NK-92 (cell line): ENCODE measurements around the gene RASA1.
"Not testable (repeated sequence)": the region's sequence is repeated elsewhere in the genome, so short reads cannot be mapped to it uniquely, and the experiment has no call there.

ENCODE experiments used
- DNase-seq: peaks from one replicate; lab custom pipeline; 2025; ENCODE audit not compliant: unreplicated experiment; lab: John Stamatoyannopoulos, UW

RASA1 gene

DNA sequence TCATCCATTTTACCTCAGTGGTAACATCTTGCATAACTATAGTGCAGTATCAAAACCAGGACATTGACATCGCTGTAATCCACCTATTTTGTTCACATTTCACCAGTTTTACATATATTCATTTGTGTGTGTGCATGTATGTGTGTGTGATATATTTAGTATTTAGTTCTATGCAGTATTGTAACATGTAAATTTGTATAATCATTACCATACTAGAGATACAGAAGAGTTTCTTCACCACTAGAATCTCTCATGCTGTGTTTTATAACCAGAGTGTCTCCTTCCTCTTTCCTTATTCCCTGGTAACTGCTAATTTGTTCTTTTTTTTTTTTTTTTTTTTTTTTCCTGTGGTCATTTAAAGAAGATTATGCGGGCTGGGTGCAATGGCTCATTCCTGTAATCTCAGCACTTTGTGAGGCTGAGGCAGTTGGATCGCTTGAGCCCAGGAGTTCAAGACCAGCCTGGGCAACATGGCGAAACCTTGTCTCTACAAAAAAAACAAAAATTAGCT, 11.0 kb downstream of the RASA1 start:
- no peak for DNase-seq

DNA sequence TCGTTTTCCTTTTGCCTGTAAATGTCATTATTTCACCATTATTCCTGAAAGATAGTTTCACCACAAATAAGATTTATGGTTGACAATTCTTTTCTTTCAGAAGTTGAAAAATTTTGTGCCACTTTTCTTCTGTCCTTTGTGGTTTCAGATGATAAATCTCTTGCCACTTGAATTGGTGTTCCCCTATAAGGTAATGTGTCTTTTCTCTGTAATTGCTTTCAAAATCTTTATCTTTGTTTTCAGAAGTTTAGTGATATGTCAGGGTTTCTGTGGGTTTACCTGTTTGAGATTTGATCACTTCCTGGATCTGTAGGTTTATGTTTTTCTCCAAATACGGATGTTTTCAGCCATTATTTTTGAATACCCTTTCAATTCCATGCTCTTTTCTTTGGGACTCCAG, 14.6 kb downstream of the RASA1 start:
- no peak for DNase-seq

DNA sequence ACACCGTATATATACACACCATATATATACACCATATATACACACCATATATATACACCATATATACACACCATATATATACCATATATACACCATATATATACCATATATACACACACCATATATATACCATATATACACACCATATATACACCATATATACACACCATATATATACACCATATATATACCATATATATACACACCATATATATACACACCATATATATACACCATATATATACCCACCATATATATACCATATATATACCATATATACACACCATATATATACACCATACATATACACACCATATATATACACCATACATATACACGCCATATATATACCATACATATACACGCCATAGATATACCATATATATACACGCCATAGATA, 19.6 kb downstream of the RASA1 start:
- not testable (repeated sequence) for DNase-seq

DNA sequence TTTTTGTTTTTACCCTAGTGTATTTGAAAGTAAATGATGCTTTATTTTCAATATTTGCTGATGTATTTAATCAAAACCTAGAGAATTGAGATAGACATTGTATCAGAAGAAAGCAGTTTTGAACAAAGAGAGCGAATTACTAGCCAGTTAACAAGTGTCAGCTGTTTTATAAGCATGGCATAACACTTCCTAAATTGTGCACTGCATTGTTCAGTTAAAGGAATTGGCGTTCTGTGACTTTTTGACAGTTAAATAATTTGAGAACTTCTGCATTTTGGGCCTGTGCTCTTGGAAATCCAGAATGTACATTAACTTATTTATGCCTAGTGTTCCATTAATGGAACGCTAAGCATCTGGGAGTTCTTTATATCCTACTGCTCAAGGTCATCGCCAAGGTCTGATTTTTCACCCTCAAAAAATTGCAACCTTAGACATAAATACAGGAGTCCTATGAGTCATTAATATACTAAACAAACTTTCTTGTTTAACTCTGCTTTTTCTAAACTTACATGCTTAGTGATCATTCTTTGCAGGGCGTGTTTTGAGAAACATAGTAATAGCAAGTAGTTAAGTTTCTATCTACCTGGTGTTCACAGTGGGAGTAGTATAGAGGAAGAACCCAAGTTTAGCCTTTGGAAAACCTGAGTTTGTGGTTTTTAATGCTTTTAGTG, 31.1 kb downstream of the RASA1 start:
- no peak for DNase-seq

DNA sequence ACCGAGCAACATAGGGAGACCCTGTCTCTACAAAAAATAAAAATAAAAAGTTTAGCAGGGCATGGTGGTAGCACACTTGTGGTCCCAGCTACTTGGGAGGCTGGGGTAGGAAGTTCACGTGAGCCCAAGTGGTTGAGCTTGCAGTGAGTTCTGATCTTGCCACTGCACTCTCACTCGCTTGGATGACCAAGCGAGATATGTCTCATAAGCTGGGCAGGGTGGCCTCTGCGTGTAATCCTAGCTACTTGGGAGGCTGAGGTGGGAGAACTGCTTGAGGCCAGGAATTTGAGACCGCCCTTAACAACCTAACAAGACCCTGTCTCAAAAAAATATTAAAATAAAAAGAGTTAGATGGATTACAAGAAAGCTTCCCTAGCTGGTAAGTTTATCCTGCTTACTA, 32.5 kb downstream of the RASA1 start:
- no peak for DNase-seq

DNA sequence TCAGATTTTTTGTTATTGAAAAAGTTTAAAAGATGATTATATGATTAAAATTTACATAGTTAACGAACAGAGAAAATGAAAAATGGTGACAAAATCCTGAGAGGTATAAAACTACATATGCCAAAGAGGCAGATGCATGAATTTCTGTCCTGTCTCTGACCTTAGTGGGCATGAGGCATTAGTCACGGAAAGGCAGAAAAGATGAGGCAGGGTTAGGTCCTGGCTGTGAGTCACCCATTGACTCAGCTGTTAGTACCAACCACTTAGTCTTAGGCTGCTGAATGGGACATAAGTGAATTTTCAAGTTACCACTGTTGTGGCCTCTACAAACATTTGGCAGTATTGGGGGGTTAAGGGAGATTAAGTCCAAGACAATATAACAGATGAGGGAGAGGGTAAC, 33.1 kb downstream of the RASA1 start:
- DNase-seq: no peak

DNA sequence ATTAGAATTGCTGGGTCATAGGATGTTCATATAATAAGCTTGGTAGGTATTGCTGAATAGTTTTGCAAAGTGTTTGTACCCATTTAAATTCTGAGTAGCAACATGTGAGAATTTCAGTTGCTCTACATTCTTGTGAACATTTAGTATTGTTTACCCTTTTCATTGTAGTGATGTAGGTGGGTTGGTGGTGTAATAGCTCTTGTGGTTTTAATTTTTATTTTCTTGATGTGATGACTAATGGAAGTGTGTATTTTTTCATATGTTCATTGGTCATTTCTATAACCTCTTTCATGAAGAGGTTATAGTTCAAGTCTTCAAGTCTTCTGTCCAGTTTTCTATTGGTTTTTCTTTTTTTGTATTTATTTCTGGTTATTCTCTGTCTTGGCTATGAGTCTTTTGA, 34.4 kb downstream of the RASA1 start:
- DNase-seq: no peak

DNA sequence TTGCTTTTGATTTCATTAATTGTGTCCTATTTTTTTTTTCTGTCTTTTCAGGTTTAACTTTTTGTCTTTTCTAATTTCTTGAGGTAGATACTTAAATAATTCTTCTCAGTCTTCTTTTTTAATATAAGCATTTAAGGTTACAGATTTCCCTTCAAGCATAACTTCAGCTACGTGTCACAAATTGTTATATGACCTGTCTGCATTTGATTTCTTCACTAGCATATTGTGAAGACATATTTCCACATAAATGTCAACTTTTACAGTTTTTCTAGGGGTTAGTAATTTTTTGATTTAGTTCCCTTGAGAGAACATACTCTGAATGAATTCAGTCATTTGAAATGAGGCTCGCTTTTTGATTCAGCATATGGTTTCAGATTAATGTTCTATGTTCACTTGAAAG, 35.6 kb downstream of the RASA1 start:
- DNase-seq: no peak

DNA sequence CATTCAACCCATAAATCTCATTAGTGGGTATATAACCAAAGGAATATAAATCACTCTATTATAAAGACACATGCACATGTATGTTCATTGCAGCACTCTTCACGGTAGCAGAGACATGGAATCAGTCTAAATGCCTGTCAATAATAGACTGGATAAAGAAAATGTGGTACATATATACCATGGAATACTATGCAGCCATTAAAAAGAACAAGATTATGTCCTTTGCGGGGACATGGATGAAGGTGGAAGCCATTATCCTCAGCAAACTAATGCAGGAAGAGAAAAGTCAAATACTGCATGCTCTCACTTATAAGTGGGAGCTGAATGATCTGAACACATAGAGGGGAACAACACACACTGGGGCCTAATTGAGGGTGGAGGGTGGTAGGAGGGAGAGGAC, 38.4 kb downstream of the RASA1 start:
- not testable (repeated sequence) for DNase-seq

DNA sequence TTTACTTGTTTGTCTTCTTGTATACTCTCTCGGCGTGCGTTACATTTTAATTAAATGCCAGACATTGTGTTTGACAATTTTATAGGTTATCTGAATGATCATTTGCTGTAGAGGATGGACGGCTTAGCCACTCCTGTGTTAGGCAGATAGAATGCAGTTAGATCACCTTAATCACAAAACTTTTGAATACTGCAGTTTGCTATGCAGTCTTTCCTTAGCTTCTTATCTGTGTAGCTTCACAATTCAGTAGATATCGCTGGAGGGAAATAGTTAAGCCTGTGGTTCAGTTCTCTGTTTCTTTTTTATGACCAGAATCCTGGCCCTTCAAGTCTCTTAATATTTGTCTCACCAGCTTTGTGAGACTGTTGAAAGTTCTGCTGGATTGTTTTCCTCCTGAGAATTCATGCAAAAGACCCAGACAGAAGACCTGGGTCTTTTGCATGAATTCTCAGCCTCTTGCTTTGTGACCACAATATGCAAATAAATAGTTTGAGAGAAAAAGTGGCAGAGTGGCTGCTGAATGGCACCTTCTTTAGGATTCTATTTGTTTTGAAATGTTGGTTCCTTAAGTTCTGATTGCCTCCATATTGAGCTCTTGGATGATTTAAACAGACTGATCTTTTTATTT, 40.2 kb downstream of the RASA1 start:
- no peak for DNase-seq

DNA sequence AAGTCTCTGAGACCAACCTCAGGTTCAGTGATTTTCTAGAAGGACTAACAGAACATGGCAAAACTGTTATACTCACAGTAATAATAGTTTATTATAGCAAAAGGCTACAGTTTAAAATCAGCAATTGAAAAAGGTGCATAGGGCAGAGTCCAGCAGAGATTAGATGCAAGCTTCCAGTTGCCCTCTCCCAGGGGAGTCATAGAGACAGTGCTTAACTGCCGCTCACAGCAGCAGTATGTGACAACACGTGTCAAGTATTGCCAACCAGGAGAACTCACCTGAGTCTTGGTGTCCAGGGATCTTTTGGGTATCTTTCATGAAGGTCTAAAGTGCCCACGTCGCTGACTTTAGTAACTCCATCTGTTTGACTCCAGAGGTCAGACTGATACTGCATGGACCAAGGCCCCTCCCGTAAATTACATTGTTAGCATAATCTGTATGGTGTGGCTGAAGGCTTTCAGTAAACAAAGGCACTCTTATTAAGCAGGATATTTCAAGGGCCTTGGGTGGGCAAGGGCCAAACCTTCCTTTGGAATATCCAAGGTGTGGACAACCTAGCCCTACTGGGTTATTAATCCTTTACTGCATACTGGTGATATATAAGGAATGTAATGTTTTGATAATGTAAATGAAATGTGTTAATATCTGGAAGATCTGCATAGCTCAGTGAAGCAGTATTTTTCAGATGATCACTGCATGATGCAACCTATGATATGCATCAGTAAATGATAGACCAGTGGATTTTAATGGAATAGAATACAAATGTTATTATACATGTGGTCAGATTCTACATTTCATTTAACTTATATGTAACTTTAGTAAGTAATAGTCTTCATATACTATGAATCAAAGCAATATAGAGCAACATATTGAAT, 44.0 kb downstream of the RASA1 start:
- no peak for DNase-seq

DNA sequence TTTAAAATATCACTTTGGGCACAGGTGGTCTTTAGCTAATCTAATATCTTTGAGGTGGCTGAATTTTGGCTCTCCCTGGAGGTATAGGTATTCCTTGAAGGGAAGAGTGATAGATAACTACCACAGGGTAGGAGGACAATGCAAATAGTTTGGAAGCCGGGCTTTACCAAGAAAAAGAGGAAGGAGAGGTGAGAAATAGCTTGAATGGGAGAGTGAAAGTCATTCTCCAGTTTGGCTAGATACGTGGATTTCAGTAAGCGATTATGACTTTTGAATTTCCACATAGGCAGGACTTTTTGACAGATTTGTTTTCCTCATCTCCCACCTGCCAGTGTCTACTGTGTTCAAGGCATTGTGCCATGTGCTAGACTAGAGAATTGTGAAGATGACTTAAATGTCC, 45.5 kb downstream of the RASA1 start:
- DNase-seq: no peak

DNA sequence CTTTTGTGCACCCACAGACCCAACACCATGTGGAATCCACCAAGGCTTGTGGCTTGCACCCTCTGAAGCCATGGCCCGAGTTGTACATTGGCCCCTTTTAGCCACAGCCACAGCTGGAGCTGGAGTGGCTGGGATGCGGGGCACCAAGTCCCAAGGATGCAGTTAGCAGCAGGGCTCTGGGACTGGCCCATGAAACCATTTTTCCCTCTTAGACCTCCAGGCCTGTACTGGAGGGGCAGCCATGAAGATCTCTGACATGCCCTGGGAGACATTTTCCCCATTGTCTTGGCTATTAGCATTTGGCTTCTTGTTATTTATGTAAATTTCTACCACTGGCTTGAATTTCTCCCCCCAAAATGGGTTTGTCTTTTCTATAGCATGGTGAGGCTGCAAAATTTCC, 51.8 kb downstream of the RASA1 start:
- no peak for DNase-seq

DNA sequence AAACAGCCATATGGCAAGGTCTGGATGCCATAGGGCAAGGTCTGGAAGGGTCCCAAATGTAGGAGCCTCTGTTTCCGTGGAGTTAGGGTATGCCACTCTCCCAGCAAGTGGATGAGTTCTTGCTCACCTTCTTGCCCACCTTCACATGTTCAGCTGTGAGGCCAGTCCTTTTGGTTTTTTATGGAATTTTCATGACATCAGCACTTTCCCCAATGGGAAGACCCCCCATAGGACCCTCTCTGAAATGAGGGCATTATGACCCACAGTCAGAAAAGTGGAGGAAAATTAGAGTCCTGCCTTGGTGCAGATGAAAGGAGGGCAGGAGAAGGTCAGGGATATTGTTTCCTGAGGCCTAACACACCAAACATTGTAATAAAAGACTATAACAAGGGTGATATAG, 53.9 kb downstream of the RASA1 start:
- no peak for DNase-seq

DNA sequence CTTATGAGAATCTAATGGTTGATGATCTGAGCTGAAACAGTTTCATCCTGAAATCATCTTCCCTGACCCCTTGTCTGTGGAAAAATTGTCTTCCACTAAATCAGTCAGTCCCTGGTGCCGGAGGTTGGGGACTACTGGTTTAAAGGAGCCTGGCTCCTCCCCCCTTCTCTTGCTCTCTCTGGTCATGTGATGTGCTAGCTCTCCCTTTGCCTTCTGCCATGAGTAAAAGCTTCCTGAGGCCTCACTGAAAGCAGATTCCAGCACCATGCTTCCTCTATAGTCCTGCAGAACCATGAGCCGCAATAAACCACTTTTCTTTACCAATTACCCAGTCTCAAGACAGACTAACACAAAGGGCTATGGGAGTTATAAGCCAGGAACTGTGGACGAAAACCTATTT, 54.7 kb downstream of the RASA1 start:
- no peak for DNase-seq

DNA sequence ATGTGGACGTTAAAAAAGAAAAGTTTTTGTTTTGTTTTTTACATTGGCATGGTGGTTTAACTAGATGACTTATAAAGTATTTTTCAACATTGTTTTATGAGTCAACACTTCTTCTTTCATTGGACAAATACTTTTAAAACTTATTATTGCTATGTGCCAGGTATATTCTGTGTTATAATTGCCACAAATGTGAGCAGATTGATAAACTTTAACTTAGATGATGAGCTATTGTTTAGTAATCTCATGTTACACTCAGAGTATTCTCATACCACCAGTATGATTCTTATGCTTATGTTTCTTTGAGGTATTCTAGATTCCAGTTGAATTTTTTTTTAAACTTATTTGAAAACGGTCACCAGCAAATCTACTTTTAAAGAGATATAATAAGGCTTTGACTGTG, 60.3 kb downstream of the RASA1 start:
- DNase-seq: no peak

DNA sequence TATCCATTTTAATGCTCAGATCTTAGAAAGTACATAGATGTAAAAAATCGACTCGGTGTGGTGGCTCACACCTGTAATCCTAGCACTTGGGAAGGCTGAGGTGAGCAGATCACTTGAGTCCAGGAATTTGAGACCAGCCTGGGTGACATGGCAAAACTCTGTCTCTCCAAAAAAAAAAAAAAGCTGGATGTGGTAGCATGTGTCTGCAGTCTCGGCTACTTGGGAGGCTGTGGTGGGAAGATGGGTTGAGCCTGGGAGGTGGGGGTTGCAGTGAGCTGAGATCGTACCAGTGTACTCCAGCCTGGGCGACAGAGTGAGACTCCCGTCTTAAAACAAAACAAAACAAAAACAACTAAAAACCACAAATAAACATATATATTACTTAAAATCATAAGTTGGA, 61.4 kb downstream of the RASA1 start:
- no peak for DNase-seq

DNA sequence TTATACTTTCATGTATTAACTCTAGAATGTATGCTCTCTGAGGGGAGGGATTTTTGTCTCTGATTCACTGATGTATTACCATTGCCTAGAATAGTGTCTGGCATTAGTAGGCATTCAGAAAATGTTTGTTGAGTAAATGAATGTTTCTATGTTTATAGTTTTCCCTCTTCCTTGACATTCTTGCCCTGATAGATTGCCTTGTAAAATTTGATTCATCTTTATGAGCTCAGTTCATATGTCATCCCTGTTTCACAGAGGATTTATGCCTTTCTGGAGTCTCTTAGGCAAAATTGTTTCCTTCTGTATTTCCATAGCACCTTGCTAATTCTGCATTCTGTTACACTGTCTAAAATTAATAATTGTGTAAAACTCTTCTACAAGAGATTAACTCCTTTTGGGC, 72.3 kb downstream of the RASA1 start:
- no peak for DNase-seq

DNA sequence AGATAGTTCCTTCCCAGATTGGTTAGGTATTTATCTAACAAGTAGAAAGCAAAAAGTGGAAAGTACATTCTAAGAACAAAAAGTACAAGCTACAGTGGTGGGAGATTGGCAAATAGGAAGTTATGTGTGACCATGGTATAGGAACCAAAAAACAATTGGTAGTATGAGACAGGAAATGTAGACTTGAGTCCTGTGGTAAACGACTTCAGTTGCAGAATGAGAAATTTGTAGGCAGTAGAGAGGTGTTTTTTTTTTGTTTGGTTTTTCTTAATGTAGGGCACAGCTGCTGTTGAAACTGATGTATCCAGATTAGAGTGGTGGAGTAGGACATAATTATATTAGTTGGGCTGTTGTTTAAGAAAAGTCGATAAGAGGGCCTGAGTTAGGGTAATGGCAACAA, 73.0 kb downstream of the RASA1 start:
- DNase-seq: no peak

DNA sequence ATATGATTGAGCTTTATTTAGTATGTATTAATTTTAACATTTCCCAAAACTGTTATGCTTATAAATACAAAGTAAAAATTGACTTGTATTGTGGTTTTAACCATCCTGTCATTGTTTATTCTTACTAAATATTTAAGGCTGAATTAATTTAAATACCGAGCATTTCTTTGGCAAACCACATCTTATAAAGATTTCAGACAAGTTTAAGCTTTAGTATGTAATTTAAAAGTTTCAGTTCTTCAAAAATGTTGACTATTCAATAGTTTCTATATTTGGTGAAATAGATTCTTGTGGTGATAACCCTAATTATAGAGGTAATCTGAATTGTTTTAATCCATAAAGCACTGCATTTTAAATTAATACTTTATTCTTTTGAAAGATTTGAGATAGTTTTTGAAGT, 79.6 kb downstream of the RASA1 start:
- no peak for DNase-seq

DNA sequence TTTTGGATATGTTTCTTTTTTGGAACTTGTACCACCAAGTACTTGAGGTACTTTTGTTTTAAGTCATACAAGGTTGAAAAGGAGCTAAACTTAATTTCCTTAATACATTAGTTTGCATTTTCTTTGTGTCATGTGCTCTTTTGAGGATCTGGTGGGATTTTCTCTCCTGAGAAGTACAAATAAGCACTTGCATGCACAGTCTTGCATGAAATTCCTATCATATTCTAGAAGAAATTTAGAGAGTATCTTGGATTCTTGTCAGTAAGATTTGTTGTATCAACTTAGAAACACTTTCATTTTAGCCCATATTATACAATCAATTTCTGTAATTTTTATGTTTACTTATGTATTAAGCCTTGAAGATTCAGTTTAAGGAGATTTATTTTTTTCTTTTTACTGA, 80.2 kb downstream of the RASA1 start:
- no peak for DNase-seq

DNA sequence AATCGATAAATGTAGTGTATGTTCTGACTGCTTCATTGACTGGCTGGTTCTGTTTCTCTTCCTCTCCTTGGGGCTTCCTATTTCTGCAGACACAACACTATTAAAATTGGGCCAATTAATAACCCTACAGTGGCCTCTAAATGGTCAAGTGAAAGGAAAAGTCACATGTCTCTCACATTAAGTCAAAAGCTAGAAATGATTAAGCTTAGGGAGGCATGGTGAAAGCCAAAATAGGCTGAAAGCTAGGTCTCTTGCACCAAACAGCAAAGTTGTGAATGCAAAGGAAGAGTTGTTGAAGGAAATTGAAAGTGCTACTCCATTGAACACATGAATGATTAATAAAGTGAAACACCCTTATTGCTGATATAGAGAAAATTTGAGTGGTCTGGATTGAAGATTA, 86.8 kb downstream of the RASA1 start:
- no peak for DNase-seq
